ENCODE measurements around the gene RAB44.

DNA sequence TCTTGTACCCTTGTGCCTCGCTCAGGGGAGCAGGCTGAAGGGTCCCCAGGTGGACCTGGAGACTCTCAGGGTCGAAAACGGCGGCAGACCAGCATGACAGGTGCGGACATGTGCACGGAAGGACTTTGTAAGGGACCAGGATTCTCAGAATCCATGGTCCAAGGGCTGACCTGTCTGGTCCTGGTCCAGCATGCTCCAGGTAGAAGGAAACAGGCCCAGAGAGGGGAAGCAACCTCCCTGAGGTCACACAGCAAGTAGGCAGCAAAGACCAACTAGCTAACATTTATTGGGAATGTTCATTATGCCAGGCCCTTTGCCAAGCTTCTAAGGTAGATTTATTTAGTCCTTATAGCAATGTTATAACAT, 13.2 kb upstream of the RAB44 start:
- TF ChIP-seq EZH2 (IDR thresholded peaks at IDR 0.05) (no peak), POLR2AphosphoS5 (IDR thresholded peaks at IDR 0.05; ENCODE audit: borderline replicate concordance, low read depth, low read length) (no peak)

Data from SK-N-MC (cell line).